ENCODE results near the gene CD99L2. TPM values are rescaled to one million over a fixed set of nuclear protein-coding genes. Genes with fewer than 3 reads are reported as not detected.

Gene CD99L2
- total and polyA plus RNA-seq, 10 of the 15 experiments (the other 5 are each of a cell fraction or from before 2014, with no cell fraction given) = 1.1 to 22.9 (median 13.0) TPM

GRCh38 chrX:150841456-150842197 is 56.8 kb downstream of the CD99L2 start:
- no peak for ATAC-seq
- no peak overlapping the region for H2AFZ ChIP-seq (ENCODE audit: control insufficient read depth, low read depth, low read length)
- POLR2A ChIA-PET = no interaction called here
- SMC1A ChIA-PET (ENCODE audit: uncharacterized antibody, unreplicated experiment) = no interaction called here
- H3K36me3 ChIP-seq (ENCODE audit: control insufficient read depth in 2 of 2, insufficient read depth in 2 of 2, low read length in 1 of 2) = no peaks in the 10 kb centered on the region
- RAD21 ChIA-PET (ENCODE audit: unreplicated experiment) = no interaction called here
- DNase-seq (ENCODE audit: low read depth, low spot score) = no peak
- H3K27me3 ChIP-seq (replicated peaks in 1 of 2; ENCODE audit: control insufficient read depth in 2 of 2, insufficient read depth in 2 of 2, low read length in 1 of 2) = no peaks in the 10 kb centered on the region
- H3K79me2 ChIP-seq (ENCODE audit: control insufficient read depth, insufficient read depth, low read length) = no peaks in the 10 kb centered on the region
- WGBS (ENCODE audit: insufficient coverage, insufficient replicate concordance, low lambda C conversion rate, missing lambda C conversion rate) = 55% methylated on average over 6 of the region's 6 CpGs
- FAIRE-seq = no peak
- no peak for TF ChIP-seq E2F8 (IDR thresholded peaks at IDR 0.05; ENCODE audit: low read depth, partially characterized antibody)
- no peaks in the 10 kb centered on the region for H3K9me3 ChIP-seq (replicated peaks; ENCODE audit: control insufficient read depth, insufficient read depth, low read length)
- no peaks in the 10 kb centered on the region for H4K20me1 ChIP-seq (ENCODE audit: control insufficient read depth, insufficient read depth)
- H3K4me1 ChIP-seq (ENCODE audit: control insufficient read depth, insufficient read depth, low read length) = no peaks in the 10 kb centered on the region
- in situ Hi-C loops (cut with MboI) (no loop called here), intact Hi-C loops (cut with micrococcal nuclease; ENCODE audit: unreplicated experiment) (no loop called here)
- no peak overlapping the region for H3K4me2 ChIP-seq (ENCODE audit: control insufficient read depth, insufficient read depth)
- no peak overlapping the region for H3K9ac ChIP-seq (ENCODE audit: control insufficient read depth, insufficient read depth, low read length)
- no TSS peak for BruUV-seq (replicated peaks)
- H3K4me3 ChIP-seq = no peak overlapping the region
- CTCF ChIA-PET = no interaction called here
- H3K27ac ChIP-seq (ENCODE audit: control insufficient read depth, insufficient read depth) = no peak overlapping the region

GRCh38 chrX:150837845-150838244 is 60.6 kb downstream of the CD99L2 start:
- ChIA-PET SMC1A (ENCODE audit: uncharacterized antibody, unreplicated experiment) (no interaction called here), POLR2A (no interaction called here), CTCF (interaction anchor here (0.9 kb wide), 1 partner anchor 63 kb away, joined by 3 read pairs; no protein-coding TSS in a partner anchor), RAD21 (ENCODE audit: unreplicated experiment) (no interaction called here)
- FAIRE-seq (no peak), DNase-seq (ENCODE audit: low read depth, low spot score) (no peak), ATAC-seq (no peak)
- no peaks in the 10 kb centered on the region for H4K20me1 ChIP-seq (ENCODE audit: control insufficient read depth, insufficient read depth)
- no peak overlapping the region for H3K4me3 ChIP-seq
- WGBS (ENCODE audit: insufficient coverage, insufficient replicate concordance, low lambda C conversion rate, missing lambda C conversion rate) = 58% methylated on average over 4 of the region's 4 CpGs
- intact Hi-C loops (cut with micrococcal nuclease; ENCODE audit: unreplicated experiment) = no loop called here
- no peaks in the 10 kb centered on the region for H3K36me3 ChIP-seq (ENCODE audit: control insufficient read depth in 2 of 2, insufficient read depth in 2 of 2, low read length in 1 of 2)
- H3K27me3 ChIP-seq (replicated peaks in 1 of 2; ENCODE audit: control insufficient read depth in 2 of 2, insufficient read depth in 2 of 2, low read length in 1 of 2) = no peaks in the 10 kb centered on the region
- no peak overlapping the region for H2AFZ ChIP-seq (ENCODE audit: control insufficient read depth, low read depth, low read length)
- no peaks in the 10 kb centered on the region; the same call in 2 of the 3 replicates for H3K9me3 ChIP-seq (replicated peaks; ENCODE audit: control insufficient read depth, insufficient read depth, low read length)
- no TSS peak for BruUV-seq (replicated peaks)
- no peak overlapping the region for H3K27ac ChIP-seq (ENCODE audit: control insufficient read depth, insufficient read depth)
- TF ChIP-seq ETV6 (conservative IDR thresholded peaks at IDR 0.05 in 1 of 2, IDR thresholded peaks at IDR 0.05 in 1 of 2; ENCODE audit: borderline replicate concordance in 1 of 2, low read depth in 1 of 2) (no peak), FOXK2 (IDR thresholded peaks at IDR 0.05) (no peak), HDGF (IDR thresholded peaks at IDR 0.05) (no peak)
- H3K4me1 ChIP-seq (ENCODE audit: control insufficient read depth, insufficient read depth, low read length) = no peaks in the 10 kb centered on the region
- no peak overlapping the region for H3K9ac ChIP-seq (ENCODE audit: control insufficient read depth, insufficient read depth, low read length)
- no peaks in the 10 kb centered on the region for H3K79me2 ChIP-seq (ENCODE audit: control insufficient read depth, insufficient read depth, low read length)
- in situ Hi-C loops (cut with MboI) = no loop called here
- no peak overlapping the region for H3K4me2 ChIP-seq (ENCODE audit: control insufficient read depth, insufficient read depth)

Data from GM12878 (cell line).